ENCODE results near the gene CDKN2AIP.

CDKN2AIP gene

DNA sequence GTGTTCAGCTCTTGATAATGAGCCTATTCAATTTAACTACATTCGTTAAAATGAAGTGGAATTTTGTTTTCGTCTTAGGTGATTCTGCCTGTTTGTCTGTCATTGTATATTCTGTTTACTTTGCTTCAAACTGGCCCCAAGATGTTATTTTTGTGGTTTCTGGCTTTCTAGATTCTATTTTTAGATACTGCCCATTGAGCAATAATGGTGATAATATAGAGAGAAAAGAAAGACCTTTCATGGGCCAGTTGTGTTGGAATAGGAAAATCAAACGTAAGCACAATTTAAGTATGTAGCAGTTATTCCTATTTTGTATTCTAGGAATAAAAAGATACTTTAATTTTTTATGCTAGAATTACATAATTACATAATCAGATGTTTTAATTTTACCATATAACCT is 4.0 kb downstream of the CDKN2AIP start:
- Histone ChIP-seq H3K36me3 (ENCODE audit: low read length) (peaks cover 38% of the 10 kb centered on the region), H3K4me3 (ENCODE audit: insufficient read depth, low read length, poor library complexity, severe bottlenecking) (no peak overlapping the region), H3K79me2 (ENCODE audit: insufficient read depth, low read length) (peaks cover 29% of the 10 kb centered on the region), H4K20me1 (ENCODE audit: low read depth, low read length) (peaks cover 14% of the 10 kb centered on the region), H3K9me3 (ENCODE audit: insufficient read depth, low read length) (no peaks in the 10 kb centered on the region), H3K9me2 (replicated peaks; ENCODE audit: insufficient read depth, low read length) (no peaks in the 10 kb centered on the region), H3K9ac (ENCODE audit: low read length) (no peak overlapping the region), H3K4me2 (ENCODE audit: low read depth, low read length, poor library complexity, severe bottlenecking) (no peak overlapping the region), H3K27ac (ENCODE audit: low read depth, low read length) (no peak overlapping the region), H3F3A (ENCODE audit: insufficient read depth) (peaks cover 41% of the 10 kb centered on the region; the same call in 1 of the 2 replicates), H3K27me3 (ENCODE audit: low read length) (no peaks in the 10 kb centered on the region), H2AFZ (ENCODE audit: low read depth, low read length, severe bottlenecking) (no peak overlapping the region)
- TF ChIP-seq EZH2phosphoT487 (conservative IDR thresholded peaks at IDR 0.05; ENCODE audit: low read length) = no peak
- TF ChIP-seq, protein P1, sequence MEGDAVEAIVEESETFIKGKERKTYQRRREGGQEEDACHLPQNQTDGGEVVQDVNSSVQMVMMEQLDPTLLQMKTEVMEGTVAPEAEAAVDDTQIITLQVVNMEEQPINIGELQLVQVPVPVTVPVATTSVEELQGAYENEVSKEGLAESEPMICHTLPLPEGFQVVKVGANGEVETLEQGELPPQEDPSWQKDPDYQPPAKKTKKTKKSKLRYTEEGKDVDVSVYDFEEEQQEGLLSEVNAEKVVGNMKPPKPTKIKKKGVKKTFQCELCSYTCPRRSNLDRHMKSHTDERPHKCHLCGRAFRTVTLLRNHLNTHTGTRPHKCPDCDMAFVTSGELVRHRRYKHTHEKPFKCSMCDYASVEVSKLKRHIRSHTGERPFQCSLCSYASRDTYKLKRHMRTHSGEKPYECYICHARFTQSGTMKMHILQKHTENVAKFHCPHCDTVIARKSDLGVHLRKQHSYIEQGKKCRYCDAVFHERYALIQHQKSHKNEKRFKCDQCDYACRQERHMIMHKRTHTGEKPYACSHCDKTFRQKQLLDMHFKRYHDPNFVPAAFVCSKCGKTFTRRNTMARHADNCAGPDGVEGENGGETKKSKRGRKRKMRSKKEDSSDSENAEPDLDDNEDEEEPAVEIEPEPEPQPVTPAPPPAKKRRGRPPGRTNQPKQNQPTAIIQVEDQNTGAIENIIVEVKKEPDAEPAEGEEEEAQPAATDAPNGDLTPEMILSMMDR (IDR thresholded peaks at IDR 0.05; ENCODE audit: insufficient read depth, low read length, poor library complexity, severe bottlenecking) = no peak

DNA sequence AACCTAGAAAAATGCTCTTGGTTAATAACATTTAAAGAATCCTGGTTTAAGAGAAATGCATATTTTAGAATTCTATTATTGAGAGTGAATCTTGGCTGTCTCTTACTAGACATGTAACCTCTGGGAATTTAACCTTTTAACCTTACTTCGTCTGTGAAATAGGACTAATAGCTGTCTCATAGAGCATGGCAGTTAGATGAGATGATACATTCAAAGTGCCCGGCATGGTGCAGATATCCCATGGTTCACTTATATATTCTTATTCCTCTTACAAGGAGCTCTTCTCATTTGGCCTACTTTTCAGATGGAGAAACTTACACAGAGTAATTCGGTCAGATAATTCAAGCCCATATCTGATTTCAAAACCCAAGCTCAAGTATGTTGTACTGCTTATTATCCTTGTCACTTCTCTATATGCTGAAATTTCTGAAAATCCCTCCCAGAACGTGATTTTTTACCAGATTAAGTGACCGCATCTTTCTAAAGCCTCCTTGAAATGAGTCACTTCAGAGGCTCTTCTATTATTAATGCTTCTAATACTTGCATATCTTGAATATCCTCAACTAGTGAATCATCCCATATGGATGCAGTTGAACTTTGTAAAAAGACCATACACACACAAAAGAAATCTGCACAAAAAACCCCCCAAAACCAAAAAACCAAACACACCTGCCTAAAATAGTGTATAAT is 4.9 kb downstream of the CDKN2AIP start:
- Histone ChIP-seq H3K9me3 (ENCODE audit: insufficient read depth, low read length) (no peaks in the 10 kb centered on the region), H3K9ac (ENCODE audit: low read length) (no peak overlapping the region), H3K79me2 (ENCODE audit: insufficient read depth, low read length) (peaks cover 29% of the 10 kb centered on the region), H4K20me1 (ENCODE audit: low read depth, low read length) (peaks cover 14% of the 10 kb centered on the region), H3K4me2 (ENCODE audit: low read depth, low read length, poor library complexity, severe bottlenecking) (no peak overlapping the region), H3K4me3 (ENCODE audit: insufficient read depth, low read length, poor library complexity, severe bottlenecking) (no peak overlapping the region), H3K9me2 (replicated peaks; ENCODE audit: insufficient read depth, low read length) (no peaks in the 10 kb centered on the region), H3F3A (ENCODE audit: insufficient read depth) (peaks cover 41% of the 10 kb centered on the region; the same call in 1 of the 2 replicates), H3K27me3 (ENCODE audit: low read length) (no peaks in the 10 kb centered on the region), H2AFZ (ENCODE audit: low read depth, low read length, severe bottlenecking) (no peak overlapping the region), H3K36me3 (ENCODE audit: low read length) (peaks cover 38% of the 10 kb centered on the region), H3K27ac (ENCODE audit: low read depth, low read length) (no peak overlapping the region)
- TF ChIP-seq EZH2phosphoT487 (conservative IDR thresholded peaks at IDR 0.05; ENCODE audit: low read length) = no peak
- TF ChIP-seq, protein P1 (IDR thresholded peaks at IDR 0.05; ENCODE audit: insufficient read depth, low read length, poor library complexity, severe bottlenecking) = no peak

DNA sequence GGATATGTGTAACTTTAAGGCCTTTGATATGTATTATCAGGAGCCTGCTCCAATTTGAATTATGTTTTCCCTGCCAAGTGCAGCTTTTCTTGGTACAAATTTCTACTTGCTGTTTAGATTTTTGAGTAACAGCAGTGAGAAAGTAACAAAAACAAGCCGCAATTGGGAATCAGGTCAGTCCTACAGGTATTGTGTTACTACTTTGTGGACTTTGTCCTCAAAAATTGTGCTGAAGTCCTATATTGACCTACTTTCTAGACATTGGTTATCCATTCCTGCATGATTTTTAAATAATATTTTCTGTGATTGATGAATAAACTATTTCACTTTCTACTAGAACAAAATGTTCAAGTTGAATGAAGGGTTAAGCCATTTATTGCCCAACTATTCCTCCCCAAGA is 5.7 kb downstream of the CDKN2AIP start:
- Histone ChIP-seq H3K27me3 (ENCODE audit: low read length) (no peaks in the 10 kb centered on the region), H3K4me2 (ENCODE audit: low read depth, low read length, poor library complexity, severe bottlenecking) (no peak overlapping the region), H3K9ac (ENCODE audit: low read length) (no peak overlapping the region), H3F3A (ENCODE audit: insufficient read depth) (peaks cover 41% of the 10 kb centered on the region; the same call in 1 of the 2 replicates), H4K20me1 (ENCODE audit: low read depth, low read length) (peaks cover 14% of the 10 kb centered on the region), H2AFZ (ENCODE audit: low read depth, low read length, severe bottlenecking) (no peak overlapping the region), H3K27ac (ENCODE audit: low read depth, low read length) (no peak overlapping the region), H3K4me3 (ENCODE audit: insufficient read depth, low read length, poor library complexity, severe bottlenecking) (no peak overlapping the region), H3K9me2 (replicated peaks; ENCODE audit: insufficient read depth, low read length) (no peaks in the 10 kb centered on the region), H3K79me2 (ENCODE audit: insufficient read depth, low read length) (peaks cover 25% of the 10 kb centered on the region), H3K9me3 (ENCODE audit: insufficient read depth, low read length) (no peaks in the 10 kb centered on the region), H3K36me3 (ENCODE audit: low read length) (peaks cover 38% of the 10 kb centered on the region)
- no peak for TF ChIP-seq EZH2phosphoT487 (conservative IDR thresholded peaks at IDR 0.05; ENCODE audit: low read length)
- TF ChIP-seq, protein P1 (IDR thresholded peaks at IDR 0.05; ENCODE audit: insufficient read depth, low read length, poor library complexity, severe bottlenecking) = no peak

All from SU-DHL-6 (cell line).